ENCODE measurements around the gene PCSK4. TPM values are rescaled to one million over a fixed set of nuclear protein-coding genes. Genes with fewer than 3 reads are reported as not detected.
"Not testable (repeated sequence)": the region's sequence is repeated elsewhere in the genome, so short reads cannot be mapped to it uniquely, and the experiment has no call there.

Gene PCSK4
- total and polyA plus RNA-seq, 2 of the 13 experiments (the other 11 are each of a cell fraction or from before 2014, with no cell fraction given), result 2.0 to 2.7 TPM

- not testable (repeated sequence) for ATAC-seq, FAIRE-seq
- peak overlapping the region; percentile 82 for H3K27ac ChIP-seq (ENCODE audit: extremely low read length, insufficient read depth, low read length)
Measured at GRCh38 chr19:1439525-1440417, 50.4 kb downstream of the PCSK4 start.

More at GRCh38 chr19:1439525-1440417, 50.4 kb downstream of the PCSK4 start:
- H4K20me1 ChIP-seq (ENCODE audit: insufficient read depth, low read length), result peaks cover 36% of the 10 kb centered on the region
- DNase-seq (ENCODE audit: low spot score); BruUV-seq (replicated peaks); in situ Hi-C loops (cut with HindIII; ENCODE audit: extremely low pct_ligation_motif_present, low pct_unique_long_range_greater_than_20kb); H2AFZ ChIP-seq (ENCODE audit: low read length); CTCF ChIA-PET (ENCODE audit: low intra/inter-chr PET ratio, low total read pairs); intact Hi-C loops (cut with micrococcal nuclease; ENCODE audit: unreplicated experiment); H3K9me3 ChIP-seq (ENCODE audit: low read length); H3K27me3 ChIP-seq (ENCODE audit: control insufficient read depth in 1 of 2, insufficient read depth in 2 of 2, low read length in 2 of 2): not testable (repeated sequence)
- peaks cover 41% of the 10 kb centered on the region for H3K4me1 ChIP-seq (ENCODE audit: insufficient read depth, low read length)
- H3K36me3 ChIP-seq (replicated peaks in 1 of 2; ENCODE audit: control insufficient read depth in 1 of 2, insufficient read depth in 2 of 2, low read length in 2 of 2), result peaks cover 13 to 35% of the 10 kb centered on the region in 2 experiments
- POLR2A ChIA-PET, result interaction anchor here (0.9 to 1.2 kb wide), 3 partner anchors 16 to 171 kb away, joined by 3 to 4 read pairs (median 4); partner anchors contain the start of gene CIRBP
- H3K4me3 ChIP-seq (replicated peaks in 1 of 3; ENCODE audit: insufficient read depth in 1 of 3, low read depth in 2 of 3, low read length in 3 of 3), result peak overlapping the region; percentile 86 to 89 (median 87)
- H3K9ac ChIP-seq (ENCODE audit: insufficient read depth, low read depth, low read length), result peak overlapping the region; percentile 99
- peaks cover 31% of the 10 kb centered on the region for H3K79me2 ChIP-seq (ENCODE audit: insufficient read depth, low read length)
- TF ChIP-seq RBM39 (IDR thresholded peaks at IDR 0.05; ENCODE audit: low read depth, low read length, poor library complexity, severe bottlenecking) (peak; percentile 44), ZBTB38 (CRISPR knock-in tag; IDR thresholded peaks at IDR 0.05) (peak; percentile 58; the same call in 1 of the 2 replicates), POLR2A (IDR thresholded peaks at IDR 0.05; ENCODE audit: insufficient read depth in 1 of 2, low read depth in 2 of 2, low read length in 2 of 2) (0 out of 4 replicates have a peak, but pooled peaks of 1 of the 2 experiments have one; percentile 25), ZFY (CRISPR knock-in tag; IDR thresholded peaks at IDR 0.05) (0 out of 2 replicates have a peak, but pooled peaks have one; percentile 14), AGO2 (optimal IDR thresholded peaks at IDR 0.05; ENCODE audit: low read depth, low read length) (peak; percentile 55), RBFOX2 (IDR thresholded peaks at IDR 0.05; ENCODE audit: low read depth, low read length) (peak; percentile 79), ZNF280B (CRISPR knock-in tag; IDR thresholded peaks at IDR 0.05; ENCODE audit: borderline replicate concordance) (0 out of 2 replicates have a peak, but pooled peaks have one; percentile 34), ZNF687 (CRISPR knock-in tag; IDR thresholded peaks at IDR 0.05) (peak; percentile 50), ZNF788 (CRISPR knock-in tag; IDR thresholded peaks at IDR 0.05; ENCODE audit: borderline replicate concordance) (peak; percentile 32; the same call in 1 of the 2 replicates)
- TF ChIP-seq, protein P1, sequence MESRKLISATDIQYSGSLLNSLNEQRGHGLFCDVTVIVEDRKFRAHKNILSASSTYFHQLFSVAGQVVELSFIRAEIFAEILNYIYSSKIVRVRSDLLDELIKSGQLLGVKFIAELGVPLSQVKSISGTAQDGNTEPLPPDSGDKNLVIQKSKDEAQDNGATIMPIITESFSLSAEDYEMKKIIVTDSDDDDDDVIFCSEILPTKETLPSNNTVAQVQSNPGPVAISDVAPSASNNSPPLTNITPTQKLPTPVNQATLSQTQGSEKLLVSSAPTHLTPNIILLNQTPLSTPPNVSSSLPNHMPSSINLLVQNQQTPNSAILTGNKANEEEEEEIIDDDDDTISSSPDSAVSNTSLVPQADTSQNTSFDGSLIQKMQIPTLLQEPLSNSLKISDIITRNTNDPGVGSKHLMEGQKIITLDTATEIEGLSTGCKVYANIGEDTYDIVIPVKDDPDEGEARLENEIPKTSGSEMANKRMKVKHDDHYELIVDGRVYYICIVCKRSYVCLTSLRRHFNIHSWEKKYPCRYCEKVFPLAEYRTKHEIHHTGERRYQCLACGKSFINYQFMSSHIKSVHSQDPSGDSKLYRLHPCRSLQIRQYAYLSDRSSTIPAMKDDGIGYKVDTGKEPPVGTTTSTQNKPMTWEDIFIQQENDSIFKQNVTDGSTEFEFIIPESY (CRISPR knock-in tag; IDR thresholded peaks at IDR 0.05), result peak; percentile 86
- peak overlapping the region; percentile 99 for H3K4me2 ChIP-seq (ENCODE audit: low read depth, low read length)
- 60% methylated on average over 27 of the region's 57 CpGs for WGBS (ENCODE audit: low lambda C conversion rate)

All from HepG2 (cell line).